H1 (cell line): ENCODE results near the gene SMIM31. TPM values are rescaled to one million over a fixed set of nuclear protein-coding genes. Genes with fewer than 3 reads are reported as not detected.

Experiments
- BRCA1 ChIP-seq: IDR thresholded peaks from 2 replicates; pipeline ENCODE4 v1.6.1; 2012; ENCODE audit warnings: low read depth, low read length, improper control_type of control experiment
- CEBPB ChIP-seq: IDR thresholded peaks from 2 replicates; pipeline ENCODE4 v1.6.1; 2012; ENCODE audit warnings: low read depth, low read length
- GTF2F1 ChIP-seq: IDR thresholded peaks from 2 replicates; pipeline ENCODE4 v1.6.1; 2012; ENCODE audit warnings: low read depth, low read length, improper control_type of control experiment, borderline replicate concordance
- HDAC2 ChIP-seq, 2 experiments: fragments of 300-600 bp in 1 of 2; sonication (generic) in 1 of 2; IDR thresholded peaks; 2 replicates each; pipeline ENCODE4 v1.6.1; 2011 to 2012; ENCODE audit warnings: low read depth in 2 of 2, low read length in 2 of 2, mild to moderate bottlenecking in 2 of 2, moderate library complexity in 2 of 2, borderline replicate concordance in 1 of 2, inconsistent platforms in 1 of 2
- JUN ChIP-seq: IDR thresholded peaks from 2 replicates; pipeline ENCODE4 v1.6.1; 2011; ENCODE audit warnings: low read depth, mild to moderate bottlenecking, improper control_type of control experiment, low read length
- MAFK ChIP-seq: IDR thresholded peaks from 2 replicates; pipeline ENCODE4 v1.6.1; 2012; ENCODE audit warnings: low read depth, mild to moderate bottlenecking, improper control_type of control experiment, low read length
- NRF1 ChIP-seq: IDR thresholded peaks from 2 replicates; pipeline ENCODE4 v1.6.1; 2011; ENCODE audit warnings: mild to moderate bottlenecking, low read depth, low read length, improper control_type of control experiment
- POU5F1 ChIP-seq: IDR thresholded peaks from 2 replicates; pipeline ENCODE4 v1.6.1; 2011; ENCODE audit warnings: low read depth, mild to moderate bottlenecking, low read length, moderate library complexity
- TBP ChIP-seq: IDR thresholded peaks from 2 replicates; pipeline ENCODE4 v1.6.1; 2011; ENCODE audit warnings: low read depth, low read length, improper control_type of control experiment
- TEAD4 ChIP-seq: IDR thresholded peaks from 2 replicates; pipeline ENCODE4 v1.6.1; 2012; ENCODE audit warnings: low read depth, low read length, inconsistent platforms, mixed read lengths
- polyA plus RNA-seq, 7 experiments: library from polyadenylated mRNA; depleted of rRNA in 3 of 7; stranded (reverse) in 5 of 7; unstranded in 2 of 7; fragments of >200 nt in 5 of 7; fragments of 200-250 nt in 2 of 7; gene quantifications; 1 replicate in 5 of 7; 2 replicates in 1 of 7; 4 replicates in 1 of 7; pipeline versions ENCODE4 v1.2.1 to v1.2.3, GENCODE V29; 2011 to 2013; ENCODE audit warnings: missing spikeins in 2 of 7, mixed read lengths in 2 of 7
- total RNA-seq: library from RNA; stranded (reverse); fragmentation: NEBNext Ultra II Directional; extraction: Animal tissue kit (Norgen Biotek cat#: 25700); gene quantifications from 2 replicates; pipeline ENCODE4 v1.2.1, GENCODE V29; 2021
- TF ChIP-seq, protein P1 (sequence below): fragments of 300-600 bp; sonication (generic); IDR thresholded peaks from 2 replicates; pipeline ENCODE4 v1.7.1; 2012; ENCODE audit warnings: low read length, moderate library complexity, mild to moderate bottlenecking, inconsistent platforms; ENCODE audit not compliant: insufficient replicate concordance
- TF ChIP-seq, protein P2 (sequence below): IDR thresholded peaks from 2 replicates; pipeline ENCODE4 v1.6.1; 2012; ENCODE audit warnings: inconsistent platforms

The SMIM31 gene
- total and polyA plus RNA-seq, 2 of the 8 experiments (the other 6 are each of a cell fraction or from before 2014, with no cell fraction given) = not detected

DNA sequence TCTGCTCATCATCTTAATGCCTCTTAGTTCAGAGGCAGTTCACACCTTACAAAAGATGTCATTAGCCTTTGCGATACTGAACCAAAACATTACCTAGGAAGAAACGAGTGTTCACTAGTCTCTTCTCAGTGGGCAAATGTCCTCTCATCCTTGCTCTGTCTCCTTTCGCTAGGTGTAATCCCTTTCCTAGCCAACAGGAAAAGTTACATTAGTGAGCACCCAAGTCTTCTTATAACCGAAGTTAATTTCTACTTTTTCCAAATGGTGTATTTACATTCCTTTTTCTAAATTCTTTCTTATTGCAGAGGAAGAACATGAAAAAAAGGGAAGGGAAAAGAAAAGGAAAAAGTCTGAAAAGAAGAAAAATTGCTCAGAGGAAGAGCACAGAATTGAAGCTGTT is 46.9 kb downstream of the SMIM31 start (continued):
- TF ChIP-seq, protein P1, sequence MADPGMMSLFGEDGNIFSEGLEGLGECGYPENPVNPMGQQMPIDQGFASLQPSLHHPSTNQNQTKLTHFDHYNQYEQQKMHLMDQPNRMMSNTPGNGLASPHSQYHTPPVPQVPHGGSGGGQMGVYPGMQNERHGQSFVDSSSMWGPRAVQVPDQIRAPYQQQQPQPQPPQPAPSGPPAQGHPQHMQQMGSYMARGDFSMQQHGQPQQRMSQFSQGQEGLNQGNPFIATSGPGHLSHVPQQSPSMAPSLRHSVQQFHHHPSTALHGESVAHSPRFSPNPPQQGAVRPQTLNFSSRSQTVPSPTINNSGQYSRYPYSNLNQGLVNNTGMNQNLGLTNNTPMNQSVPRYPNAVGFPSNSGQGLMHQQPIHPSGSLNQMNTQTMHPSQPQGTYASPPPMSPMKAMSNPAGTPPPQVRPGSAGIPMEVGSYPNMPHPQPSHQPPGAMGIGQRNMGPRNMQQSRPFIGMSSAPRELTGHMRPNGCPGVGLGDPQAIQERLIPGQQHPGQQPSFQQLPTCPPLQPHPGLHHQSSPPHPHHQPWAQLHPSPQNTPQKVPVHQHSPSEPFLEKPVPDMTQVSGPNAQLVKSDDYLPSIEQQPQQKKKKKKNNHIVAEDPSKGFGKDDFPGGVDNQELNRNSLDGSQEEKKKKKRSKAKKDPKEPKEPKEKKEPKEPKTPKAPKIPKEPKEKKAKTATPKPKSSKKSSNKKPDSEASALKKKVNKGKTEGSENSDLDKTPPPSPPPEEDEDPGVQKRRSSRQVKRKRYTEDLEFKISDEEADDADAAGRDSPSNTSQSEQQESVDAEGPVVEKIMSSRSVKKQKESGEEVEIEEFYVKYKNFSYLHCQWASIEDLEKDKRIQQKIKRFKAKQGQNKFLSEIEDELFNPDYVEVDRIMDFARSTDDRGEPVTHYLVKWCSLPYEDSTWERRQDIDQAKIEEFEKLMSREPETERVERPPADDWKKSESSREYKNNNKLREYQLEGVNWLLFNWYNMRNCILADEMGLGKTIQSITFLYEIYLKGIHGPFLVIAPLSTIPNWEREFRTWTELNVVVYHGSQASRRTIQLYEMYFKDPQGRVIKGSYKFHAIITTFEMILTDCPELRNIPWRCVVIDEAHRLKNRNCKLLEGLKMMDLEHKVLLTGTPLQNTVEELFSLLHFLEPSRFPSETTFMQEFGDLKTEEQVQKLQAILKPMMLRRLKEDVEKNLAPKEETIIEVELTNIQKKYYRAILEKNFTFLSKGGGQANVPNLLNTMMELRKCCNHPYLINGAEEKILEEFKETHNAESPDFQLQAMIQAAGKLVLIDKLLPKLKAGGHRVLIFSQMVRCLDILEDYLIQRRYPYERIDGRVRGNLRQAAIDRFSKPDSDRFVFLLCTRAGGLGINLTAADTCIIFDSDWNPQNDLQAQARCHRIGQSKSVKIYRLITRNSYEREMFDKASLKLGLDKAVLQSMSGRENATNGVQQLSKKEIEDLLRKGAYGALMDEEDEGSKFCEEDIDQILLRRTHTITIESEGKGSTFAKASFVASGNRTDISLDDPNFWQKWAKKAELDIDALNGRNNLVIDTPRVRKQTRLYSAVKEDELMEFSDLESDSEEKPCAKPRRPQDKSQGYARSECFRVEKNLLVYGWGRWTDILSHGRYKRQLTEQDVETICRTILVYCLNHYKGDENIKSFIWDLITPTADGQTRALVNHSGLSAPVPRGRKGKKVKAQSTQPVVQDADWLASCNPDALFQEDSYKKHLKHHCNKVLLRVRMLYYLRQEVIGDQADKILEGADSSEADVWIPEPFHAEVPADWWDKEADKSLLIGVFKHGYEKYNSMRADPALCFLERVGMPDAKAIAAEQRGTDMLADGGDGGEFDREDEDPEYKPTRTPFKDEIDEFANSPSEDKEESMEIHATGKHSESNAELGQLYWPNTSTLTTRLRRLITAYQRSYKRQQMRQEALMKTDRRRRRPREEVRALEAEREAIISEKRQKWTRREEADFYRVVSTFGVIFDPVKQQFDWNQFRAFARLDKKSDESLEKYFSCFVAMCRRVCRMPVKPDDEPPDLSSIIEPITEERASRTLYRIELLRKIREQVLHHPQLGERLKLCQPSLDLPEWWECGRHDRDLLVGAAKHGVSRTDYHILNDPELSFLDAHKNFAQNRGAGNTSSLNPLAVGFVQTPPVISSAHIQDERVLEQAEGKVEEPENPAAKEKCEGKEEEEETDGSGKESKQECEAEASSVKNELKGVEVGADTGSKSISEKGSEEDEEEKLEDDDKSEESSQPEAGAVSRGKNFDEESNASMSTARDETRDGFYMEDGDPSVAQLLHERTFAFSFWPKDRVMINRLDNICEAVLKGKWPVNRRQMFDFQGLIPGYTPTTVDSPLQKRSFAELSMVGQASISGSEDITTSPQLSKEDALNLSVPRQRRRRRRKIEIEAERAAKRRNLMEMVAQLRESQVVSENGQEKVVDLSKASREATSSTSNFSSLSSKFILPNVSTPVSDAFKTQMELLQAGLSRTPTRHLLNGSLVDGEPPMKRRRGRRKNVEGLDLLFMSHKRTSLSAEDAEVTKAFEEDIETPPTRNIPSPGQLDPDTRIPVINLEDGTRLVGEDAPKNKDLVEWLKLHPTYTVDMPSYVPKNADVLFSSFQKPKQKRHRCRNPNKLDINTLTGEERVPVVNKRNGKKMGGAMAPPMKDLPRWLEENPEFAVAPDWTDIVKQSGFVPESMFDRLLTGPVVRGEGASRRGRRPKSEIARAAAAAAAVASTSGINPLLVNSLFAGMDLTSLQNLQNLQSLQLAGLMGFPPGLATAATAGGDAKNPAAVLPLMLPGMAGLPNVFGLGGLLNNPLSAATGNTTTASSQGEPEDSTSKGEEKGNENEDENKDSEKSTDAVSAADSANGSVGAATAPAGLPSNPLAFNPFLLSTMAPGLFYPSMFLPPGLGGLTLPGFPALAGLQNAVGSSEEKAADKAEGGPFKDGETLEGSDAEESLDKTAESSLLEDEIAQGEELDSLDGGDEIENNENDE = no peak
- TF ChIP-seq TBP (no peak), NRF1 (no peak), TEAD4 (no peak), MAFK (no peak), CEBPB (no peak), BRCA1 (no peak), GTF2F1 (no peak), POU5F1 (no peak), JUN (no peak), HDAC2 (IDR thresholded peaks at IDR 0.05; ENCODE audit: borderline replicate concordance in 1 of 2, low read depth in 2 of 2, low read length in 2 of 2) (no peak)
- TF ChIP-seq, protein P2, sequence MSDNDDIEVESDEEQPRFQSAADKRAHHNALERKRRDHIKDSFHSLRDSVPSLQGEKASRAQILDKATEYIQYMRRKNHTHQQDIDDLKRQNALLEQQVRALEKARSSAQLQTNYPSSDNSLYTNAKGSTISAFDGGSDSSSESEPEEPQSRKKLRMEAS = no peak
